CD4-positive, alpha-beta memory T cell (primary cell): ENCODE data around the gene LENG9. TPM values are rescaled to one million over a fixed set of nuclear protein-coding genes. Genes with fewer than 3 reads are reported as not detected.

Source experiments
- polyA plus RNA-seq, 2 donors: library from polyadenylated mRNA; unstranded; fragments of 300-500 nt; fragmentation: Illumina TruSeq; gene quantifications; one replicate each; pipeline ENCODE4 v1.2.3, GENCODE V29; 2021
- total RNA-seq, 2 experiments: library from RNA; stranded (reverse); gene quantifications; one replicate each; pipeline ENCODE4 v1.2.3, GENCODE V29; 2021

The LENG9 gene
- total and polyA plus RNA-seq, 4 experiments from 2014 or later = 0.59 to 7.3 (median 7.2) TPM; not detected in 1

Other genes starting within 250 kb of the LENG9 start
- gene LILRB3, start 240.8 kb downstream of the LENG9 start, total RNA-seq = 1 to 10 TPM; 8.8 to 9.1 TPM
- 1 to 10 TPM in 1 of 2 donors, under 1 TPM in 1; 0.97 to 5.8 TPM for gene LILRB3, start 240.8 kb downstream of the LENG9 start, polyA plus RNA-seq
- 1 to 10 TPM in 1 of 2 experiments, under 1 TPM in 1; 0.73 to 1.2 TPM for gene LILRA6, start 221.0 kb downstream of the LENG9 start, total RNA-seq
- 1 to 10 TPM in 1 of 2 donors, not detected in 1; 2.9 TPM for gene LILRA6, start 221.0 kb downstream of the LENG9 start, polyA plus RNA-seq
- under 1 TPM; 0.47 to 0.52 TPM for gene LILRB5, start 206.5 kb downstream of the LENG9 start, total RNA-seq
- not detected for gene LILRB5, start 206.5 kb downstream of the LENG9 start, polyA plus RNA-seq
- gene LILRB2, start 182.7 kb downstream of the LENG9 start, total RNA-seq = 1 to 10 TPM in 1 of 2 experiments, under 1 TPM in 1; 0.58 to 1.2 TPM
- gene LILRB2, start 182.7 kb downstream of the LENG9 start, polyA plus RNA-seq = not detected
- under 1 TPM; 0.36 to 0.38 TPM for gene LILRA5, start 150.6 kb downstream of the LENG9 start, total RNA-seq
- gene LILRA5, start 150.6 kb downstream of the LENG9 start, polyA plus RNA-seq = not detected
- gene LILRA4, start 124.6 kb downstream of the LENG9 start, total RNA-seq = not detected
- gene LILRA4, start 124.6 kb downstream of the LENG9 start, polyA plus RNA-seq = under 1 TPM in 1 of 2 donors, not detected in 1; 0.45 TPM
- gene LAIR1, start 98.8 kb downstream of the LENG9 start, total RNA-seq = 10 to 100 TPM; 57.6 to 59.8 TPM
- 10 to 100 TPM; 23.1 to 60.5 TPM for gene LAIR1, start 98.8 kb downstream of the LENG9 start, polyA plus RNA-seq
- not detected for gene TTYH1, start 48.3 kb downstream of the LENG9 start, total RNA-seq
- gene TTYH1, start 48.3 kb downstream of the LENG9 start, polyA plus RNA-seq = under 1 TPM in 1 of 2 donors, not detected in 1; 0.29 TPM
- gene LENG8, start 14.6 kb downstream of the LENG9 start, total RNA-seq = 100 to 1,000 TPM; 535 to 565 TPM
- gene LENG8, start 14.6 kb downstream of the LENG9 start, polyA plus RNA-seq = 10 to 100 TPM in 1 of 2 donors, 1 to 10 TPM in 1; 3.1 to 11.3 TPM
- not detected for gene CDC42EP5, start 9.5 kb upstream of the LENG9 start, total RNA-seq
- not detected for gene CDC42EP5, start 9.5 kb upstream of the LENG9 start, polyA plus RNA-seq
- under 1 TPM; 0.81 to 0.97 TPM for gene LAIR2, start 39.1 kb upstream of the LENG9 start, total RNA-seq
- gene LAIR2, start 39.1 kb upstream of the LENG9 start, polyA plus RNA-seq = 10 to 100 TPM; 15.9 to 27.9 TPM
- gene LILRA2, start 110.0 kb upstream of the LENG9 start, total RNA-seq = under 1 TPM; 0.35 to 0.47 TPM
- not detected for gene LILRA2, start 110.0 kb upstream of the LENG9 start, polyA plus RNA-seq
- not detected for gene LILRA1, start 129.9 kb upstream of the LENG9 start, total RNA-seq
- gene LILRA1, start 129.9 kb upstream of the LENG9 start, polyA plus RNA-seq = not detected
- 1 to 10 TPM in 1 of 2 experiments, under 1 TPM in 1; 0.64 to 1.6 TPM for gene LILRB1, start 166.7 kb upstream of the LENG9 start, total RNA-seq
- gene LILRB1, start 166.7 kb upstream of the LENG9 start, polyA plus RNA-seq = under 1 TPM in 1 of 2 donors, not detected in 1; 0.34 TPM
- gene LILRB4, start 199.2 kb upstream of the LENG9 start, total RNA-seq = 1 to 10 TPM; 3.2 to 3.5 TPM
- not detected for gene LILRB4, start 199.2 kb upstream of the LENG9 start, polyA plus RNA-seq